Stimulated activated naive B cell treated with anti-CD40 and anti-IgM and Interleukin-4, amounts not matched to agents 10 μg/mL and 1 μg/mL and 100 μg/mL, for 72 hours (primary cell): ENCODE data around the gene FCRL6.

Experiments used
- ATAC-seq, 2 donors: fragments of 150-1000 bp; cut with Tn5 transposase; replicated peaks; 2 replicates each; pipeline ENCODE4 v1.10.0; 2021; ENCODE audit warnings: moderate library complexity in 1 of 2
- DNase-seq: peaks from one replicate; pipeline ENCODE4 v3.0.0; 2021
- H3K27ac Mint-ChIP-seq: one replicate; pipeline ENCODE4 v1.8.0; 2022; ENCODE audit warnings: mild to moderate bottlenecking, mixed read lengths
- H3K27me3 Mint-ChIP-seq, 2 donors: one replicate each; pipeline ENCODE4 v1.8.0; 2022; ENCODE audit warnings: mixed read lengths in 2 of 2
- H3K36me3 Mint-ChIP-seq, 2 donors: one replicate each; pipeline ENCODE4 v1.8.0; 2022; ENCODE audit warnings: mixed read lengths in 2 of 2, mild to moderate bottlenecking in 1 of 2
- H3K4me1 Mint-ChIP-seq, 2 donors: one replicate each; pipeline ENCODE4 v1.8.0; 2022; ENCODE audit warnings: mixed read lengths in 2 of 2, mild to moderate bottlenecking in 1 of 2
- H3K4me3 Mint-ChIP-seq, 2 donors: one replicate each; pipeline ENCODE4 v1.8.0; 2022; ENCODE audit warnings: mild to moderate bottlenecking in 2 of 2, mixed read lengths in 2 of 2, moderate library complexity in 1 of 2
- H3K9me3 Mint-ChIP-seq, 2 donors: one replicate each; pipeline ENCODE4 v1.8.0; 2022; ENCODE audit warnings: mixed read lengths in 2 of 2, mild to moderate bottlenecking in 1 of 2

Gene FCRL6

DNA sequence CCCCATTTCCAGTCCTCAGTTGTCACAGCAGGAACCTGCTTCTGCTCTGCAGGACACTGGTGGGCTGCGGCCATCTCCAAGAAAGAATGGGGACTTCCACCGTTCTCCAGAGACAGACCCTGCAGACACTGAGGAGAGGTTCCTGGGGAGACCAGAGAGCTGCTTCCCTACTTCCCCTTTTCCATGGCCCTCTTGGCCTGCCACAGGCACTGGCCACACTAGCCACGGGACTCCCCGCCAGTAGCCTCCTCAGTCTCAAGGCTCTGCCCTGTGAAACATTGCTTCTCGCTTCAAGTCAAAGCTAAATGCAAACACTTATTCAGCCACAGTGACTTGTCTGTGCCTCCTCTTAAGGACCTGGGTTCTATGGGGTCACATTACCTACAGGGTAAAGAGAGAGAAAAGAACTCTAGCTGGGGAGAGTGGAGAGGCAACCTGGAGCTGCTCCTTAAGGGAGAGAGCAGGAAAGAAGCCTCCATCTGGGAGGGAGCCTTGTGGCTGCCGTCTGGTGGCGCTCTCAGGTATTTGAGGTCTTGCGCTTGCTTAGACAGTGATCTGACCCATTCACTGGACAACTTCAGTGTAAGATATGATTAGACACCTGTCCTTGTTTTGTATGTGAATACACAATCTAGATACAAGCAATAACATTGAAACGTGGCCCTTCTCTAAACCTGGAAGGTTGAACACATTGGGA lies 19.2 kb downstream of the FCRL6 start:
- Mint-ChIP-seq H3K36me3 (no peaks in the 10 kb centered on the region), H3K27ac (no peak overlapping the region), H3K27me3 (peaks cover 28 to 34% of the 10 kb centered on the region in 2 donors), H3K9me3 (no peaks in the 10 kb centered on the region), H3K4me3 (no peak overlapping the region), H3K4me1 (peaks cover 5% of the 10 kb centered on the region in 2 donors)
- DNase-seq (no peak), ATAC-seq (no peak)

DNA sequence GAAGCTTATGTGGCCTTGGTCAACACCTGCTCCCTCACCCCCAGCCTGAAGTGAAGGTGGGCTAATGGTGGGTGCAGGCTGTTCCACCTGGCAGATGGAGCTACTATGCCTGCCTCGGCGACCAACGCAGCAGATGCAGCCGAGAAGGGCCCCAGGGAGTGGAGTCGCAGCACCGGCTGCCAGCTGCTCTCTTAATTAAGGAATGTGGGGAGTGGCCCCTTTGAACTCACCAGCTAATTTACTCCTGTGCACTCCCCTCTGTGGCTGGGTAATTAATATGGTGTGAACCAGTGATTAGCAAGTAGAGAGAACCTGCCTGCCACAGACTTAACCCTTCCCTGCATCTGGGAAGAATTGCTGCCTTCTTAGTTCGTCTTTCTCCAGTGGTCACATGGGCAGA lies 21.2 kb downstream of the FCRL6 start:
- H3K4me1 Mint-ChIP-seq, result peaks cover 10 to 11% of the 10 kb centered on the region in 2 donors
- ATAC-seq (no peak), DNase-seq (no peak)
- no peak overlapping the region for H3K27ac Mint-ChIP-seq
- peaks cover 28 to 34% of the 10 kb centered on the region in 2 donors for H3K27me3 Mint-ChIP-seq
- no peaks in the 10 kb centered on the region for H3K36me3 Mint-ChIP-seq
- H3K4me3 Mint-ChIP-seq, result no peak overlapping the region
- H3K9me3 Mint-ChIP-seq, result no peaks in the 10 kb centered on the region

DNA sequence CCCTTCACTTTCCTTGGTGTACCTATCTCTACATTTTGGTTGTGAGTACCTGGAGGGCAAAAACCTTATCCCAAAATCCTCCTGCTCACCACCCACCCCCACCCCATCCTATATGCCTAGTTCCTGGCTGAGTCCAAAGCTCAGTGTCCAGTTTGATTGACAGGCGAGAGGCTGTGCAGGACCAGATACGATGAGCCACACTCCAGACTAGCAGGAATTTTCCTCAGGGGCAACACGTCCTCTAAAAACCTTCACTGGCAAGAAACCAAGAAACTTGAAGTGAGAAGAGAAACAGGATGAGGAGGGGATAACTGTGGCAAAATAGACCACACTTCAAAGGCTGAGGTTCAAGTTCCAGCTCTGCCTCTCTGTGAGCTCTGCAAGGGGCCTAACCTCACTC lies 23.4 kb downstream of the FCRL6 start:
- H3K4me1 Mint-ChIP-seq, result peaks cover 17 to 21% of the 10 kb centered on the region in 2 donors
- H3K9me3 Mint-ChIP-seq, result no peaks in the 10 kb centered on the region
- H3K4me3 Mint-ChIP-seq, result no peak overlapping the region
- DNase-seq (no peak), ATAC-seq (no peak)
- H3K36me3 Mint-ChIP-seq, result no peaks in the 10 kb centered on the region
- H3K27me3 Mint-ChIP-seq, result peaks cover 23 to 34% of the 10 kb centered on the region in 2 donors
- H3K27ac Mint-ChIP-seq, result no peak overlapping the region

DNA sequence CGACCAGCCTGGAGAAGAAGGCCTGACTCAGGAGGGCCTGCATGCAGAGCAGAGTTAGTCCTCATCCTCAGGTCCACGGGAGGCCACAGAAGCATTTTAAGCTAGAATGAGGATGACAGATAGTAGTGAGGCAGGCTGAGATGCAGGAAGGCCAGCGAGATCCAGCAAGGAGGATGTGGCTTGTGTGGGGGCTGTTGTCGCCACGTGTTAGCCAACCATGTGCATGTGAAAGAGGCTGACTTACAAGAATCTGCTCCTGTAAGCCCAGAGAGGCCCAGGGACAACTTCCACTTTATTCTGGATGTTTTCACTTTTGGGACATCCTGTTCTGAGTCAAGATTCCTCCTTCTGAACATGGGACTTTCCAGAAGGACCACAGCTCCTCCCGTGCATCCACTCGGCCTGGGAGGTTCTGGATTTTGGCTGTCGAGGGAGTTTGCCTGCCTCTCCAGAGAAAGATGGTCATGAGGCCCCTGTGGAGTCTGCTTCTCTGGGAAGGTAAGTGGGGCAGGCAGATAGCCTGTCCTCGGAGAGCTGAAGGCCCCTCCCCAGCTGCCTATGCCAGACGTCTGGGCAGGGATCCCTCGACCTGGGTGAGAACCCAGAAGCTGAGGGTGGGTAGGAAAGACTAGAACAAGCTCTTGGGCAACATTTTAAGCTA lies 24.4 kb downstream of the FCRL6 start, which contains the start of gene SLAMF8:
SLAMF8 (plus strand) TSS at position 433 of the 661 bp plus-strand sequence; CDS start at position 459, 26 bp downstream.
- ATAC-seq (peak; percentile 35 to 43), DNase-seq (no peak)
- no peaks in the 10 kb centered on the region for H3K9me3 Mint-ChIP-seq
- H3K4me3 Mint-ChIP-seq, result no peak within 1 kb of the TSS
- H3K36me3 Mint-ChIP-seq, result no peaks in the 10 kb centered on the region
- peak within 1 kb of the TSS; percentile 33 for H3K27ac Mint-ChIP-seq
- peaks cover 23 to 34% of the 10 kb centered on the region in 2 donors for H3K27me3 Mint-ChIP-seq
- H3K4me1 Mint-ChIP-seq, result peaks cover 17 to 21% of the 10 kb centered on the region in 2 donors

DNA sequence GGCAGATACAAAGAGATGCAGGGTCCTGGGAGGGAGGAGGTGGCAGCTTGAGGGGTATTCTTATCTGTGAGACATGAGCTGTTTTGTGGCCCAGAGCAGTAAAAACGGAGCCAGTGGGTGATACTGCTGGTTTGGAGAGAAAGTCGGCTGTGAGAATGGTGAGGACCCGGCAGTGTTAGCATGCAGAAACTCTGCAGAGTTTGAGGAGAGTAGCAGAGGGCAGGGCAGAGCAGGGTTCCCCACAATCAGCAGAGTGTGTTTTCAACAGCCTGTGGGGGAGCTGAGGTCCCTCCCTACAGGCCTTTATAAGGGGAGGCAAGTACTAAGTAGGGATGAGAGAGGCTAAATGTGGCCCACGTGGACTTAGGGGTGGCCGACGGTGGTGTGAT lies 24.9 kb downstream of the FCRL6 start:
- H3K4me3 Mint-ChIP-seq, result no peak overlapping the region

DNA sequence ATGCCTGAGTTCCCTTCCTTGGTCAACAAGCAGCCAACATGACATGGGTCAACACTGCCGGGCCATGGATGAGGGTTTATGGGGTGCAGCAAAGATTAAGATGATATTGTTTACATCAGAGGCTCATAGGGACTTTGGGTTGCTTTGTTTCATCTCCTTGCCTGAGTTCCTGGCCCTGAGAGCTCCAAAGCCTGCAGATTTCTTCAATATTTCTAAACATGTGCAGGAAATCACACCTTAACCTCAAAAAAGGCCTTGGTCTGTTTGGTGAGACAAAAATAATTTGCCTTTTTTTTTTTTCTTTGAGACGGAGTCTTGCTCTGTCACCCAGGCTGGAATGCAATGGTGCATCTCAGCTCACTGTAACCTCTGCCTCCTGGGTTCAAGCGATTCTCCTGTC lies 25.4 kb downstream of the FCRL6 start:
- no peak overlapping the region for H3K4me3 Mint-ChIP-seq
- H3K4me1 Mint-ChIP-seq, result peaks cover 17 to 21% of the 10 kb centered on the region in 2 donors
- H3K27me3 Mint-ChIP-seq, result peaks cover 20 to 27% of the 10 kb centered on the region in 2 donors
- H3K36me3 Mint-ChIP-seq, result no peaks in the 10 kb centered on the region
- H3K27ac Mint-ChIP-seq, result no peak overlapping the region
- DNase-seq (no peak), ATAC-seq (no peak)
- no peaks in the 10 kb centered on the region for H3K9me3 Mint-ChIP-seq

More for the DNA sequence above, 24.9 kb downstream of the FCRL6 start:
- DNase-seq (no peak), ATAC-seq (no peak)
- no peak overlapping the region for H3K27ac Mint-ChIP-seq
- H3K27me3 Mint-ChIP-seq, result peaks cover 20 to 31% of the 10 kb centered on the region in 2 donors
- no peaks in the 10 kb centered on the region for H3K36me3 Mint-ChIP-seq
- peaks cover 17 to 21% of the 10 kb centered on the region in 2 donors for H3K4me1 Mint-ChIP-seq
- no peaks in the 10 kb centered on the region for H3K9me3 Mint-ChIP-seq

DNA sequence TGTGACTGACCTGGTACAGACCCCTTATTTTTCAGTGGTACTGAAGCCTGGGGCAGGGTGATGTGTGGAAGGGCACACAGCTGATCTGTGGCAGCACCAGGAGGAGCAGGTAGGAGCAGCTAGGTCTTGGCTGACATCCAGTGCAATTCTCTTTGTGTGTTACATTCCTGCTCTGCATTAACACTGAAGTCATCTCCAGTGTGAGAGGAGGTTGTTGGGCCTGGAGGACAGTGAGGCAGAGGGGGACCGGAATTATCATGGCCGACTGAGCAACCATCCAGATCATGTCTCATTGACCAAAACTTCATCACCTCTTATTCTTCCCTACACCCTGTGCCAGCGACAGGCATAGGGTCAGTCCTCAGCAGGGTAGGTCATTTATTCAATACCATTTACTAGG lies 26.0 kb downstream of the FCRL6 start:
- DNase-seq, result no peak
- H3K27me3 Mint-ChIP-seq, result peaks cover 17 to 20% of the 10 kb centered on the region in 2 donors
- no peak for ATAC-seq
- H3K27ac Mint-ChIP-seq, result no peak overlapping the region
- H3K4me3 Mint-ChIP-seq, result no peak overlapping the region
- no peaks in the 10 kb centered on the region for H3K9me3 Mint-ChIP-seq
- H3K36me3 Mint-ChIP-seq, result no peaks in the 10 kb centered on the region
- H3K4me1 Mint-ChIP-seq, result peaks cover 17 to 21% of the 10 kb centered on the region in 2 donors

DNA sequence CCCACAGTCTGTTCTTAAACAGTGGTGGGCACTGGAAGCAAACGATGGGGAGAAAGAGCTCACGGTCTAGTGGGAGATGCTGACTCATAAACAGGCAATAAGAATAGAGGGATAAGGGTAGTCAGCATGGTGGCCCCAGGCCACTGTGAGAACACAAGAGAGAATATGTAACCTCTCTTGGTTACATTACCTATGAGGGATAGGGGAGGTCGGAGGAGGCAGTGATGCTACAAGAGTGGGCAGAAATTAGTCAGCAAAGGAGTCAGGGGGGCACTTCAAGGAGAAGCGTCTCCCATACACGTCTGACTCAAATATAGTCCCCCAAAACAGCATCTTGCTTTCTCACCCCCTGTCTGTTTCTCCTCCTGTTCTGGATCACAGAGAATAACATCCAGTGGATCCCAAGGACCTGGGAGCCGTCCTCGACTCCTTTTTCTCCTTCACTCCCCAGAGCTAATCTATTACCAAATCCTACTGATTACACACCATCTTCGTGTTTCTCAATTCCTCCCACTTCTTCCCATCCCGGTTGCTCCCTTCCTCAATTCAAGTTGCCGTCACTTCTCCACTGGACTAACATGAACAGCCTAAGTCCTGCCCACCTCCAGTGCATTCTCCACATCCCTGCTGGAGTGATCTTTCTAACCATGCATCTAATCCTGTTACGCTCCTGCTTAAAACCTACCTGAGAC lies 26.6 kb downstream of the FCRL6 start:
- ATAC-seq (no peak), DNase-seq (no peak)
- Mint-ChIP-seq H3K36me3 (no peaks in the 10 kb centered on the region), H3K27me3 (peaks cover 12 to 15% of the 10 kb centered on the region in 2 donors), H3K27ac (peak overlapping the region; percentile 10), H3K4me1 (peaks cover 17 to 21% of the 10 kb centered on the region in 2 donors), H3K4me3 (no peak overlapping the region), H3K9me3 (no peaks in the 10 kb centered on the region)

DNA sequence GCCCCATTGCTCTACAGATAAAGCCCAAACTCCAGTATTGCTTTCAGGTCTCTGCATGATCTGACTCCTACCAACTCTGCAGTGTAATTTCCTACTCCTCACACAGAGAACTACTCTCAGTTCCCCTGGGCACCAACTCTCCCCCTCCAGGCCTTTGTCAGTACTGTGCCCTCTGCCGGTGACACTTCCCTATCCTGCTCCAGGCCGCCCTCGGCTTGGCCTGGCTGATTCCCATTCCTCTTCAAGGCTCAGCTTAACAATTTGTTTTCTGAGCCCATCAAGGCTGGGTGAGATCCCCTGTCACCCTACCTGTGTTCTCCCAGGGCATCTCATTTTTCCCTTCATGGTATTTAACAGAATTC lies 27.1 kb downstream of the FCRL6 start:
- peak; percentile 28 for DNase-seq
- peak; percentile 95 to 98 for ATAC-seq
- H3K36me3 Mint-ChIP-seq, result no peaks in the 10 kb centered on the region
- H3K4me1 Mint-ChIP-seq, result peaks cover 17 to 21% of the 10 kb centered on the region in 2 donors
- no peaks in the 10 kb centered on the region for H3K9me3 Mint-ChIP-seq
- H3K27me3 Mint-ChIP-seq, result peaks cover 10 to 12% of the 10 kb centered on the region in 2 donors
- H3K4me3 Mint-ChIP-seq, result no peak overlapping the region
- peak overlapping the region; percentile 10 for H3K27ac Mint-ChIP-seq

DNA sequence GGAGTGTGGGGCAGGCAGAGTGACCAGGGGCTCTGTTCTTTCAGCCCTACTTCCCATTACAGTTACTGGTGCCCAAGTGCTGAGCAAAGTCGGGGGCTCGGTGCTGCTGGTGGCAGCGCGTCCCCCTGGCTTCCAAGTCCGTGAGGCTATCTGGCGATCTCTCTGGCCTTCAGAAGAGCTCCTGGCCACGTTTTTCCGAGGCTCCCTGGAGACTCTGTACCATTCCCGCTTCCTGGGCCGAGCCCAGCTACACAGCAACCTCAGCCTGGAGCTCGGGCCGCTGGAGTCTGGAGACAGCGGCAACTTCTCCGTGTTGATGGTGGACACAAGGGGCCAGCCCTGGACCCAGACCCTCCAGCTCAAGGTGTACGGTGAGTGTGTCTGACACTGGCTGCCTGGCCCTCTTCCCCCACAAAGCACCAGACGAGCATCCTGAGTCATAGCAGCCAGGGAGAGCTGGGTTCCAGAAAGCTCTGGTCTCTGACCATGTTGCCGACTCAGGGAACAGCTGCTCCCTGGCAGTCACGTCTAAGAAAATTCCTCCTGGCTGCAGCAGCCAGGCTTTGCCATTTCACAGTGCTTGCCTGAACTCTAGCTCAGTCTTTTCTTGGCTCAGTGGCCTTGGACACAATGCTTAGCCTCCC lies 27.8 kb downstream of the FCRL6 start:
- no peak overlapping the region for H3K4me3 Mint-ChIP-seq
- peaks cover 17 to 21% of the 10 kb centered on the region in 2 donors for H3K4me1 Mint-ChIP-seq

DNA sequence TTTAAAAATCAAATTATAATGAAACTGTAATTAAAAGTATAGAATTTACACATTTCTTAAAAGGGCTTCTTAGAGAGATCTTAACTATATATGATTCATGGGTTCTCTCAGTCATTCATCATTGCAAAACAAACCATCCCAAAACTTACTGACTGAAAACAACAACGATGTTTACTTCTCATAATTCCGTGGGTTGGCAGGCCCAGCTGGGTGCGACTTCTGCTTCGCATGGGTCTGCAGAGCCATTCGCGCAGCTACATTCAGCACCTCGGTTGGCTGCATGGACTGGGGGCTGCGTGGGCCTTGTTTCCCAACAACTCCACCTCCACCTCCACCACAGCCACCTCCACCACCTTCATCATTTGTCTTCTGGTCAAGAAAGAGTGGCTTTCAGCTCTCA lies 28.6 kb downstream of the FCRL6 start:
- Mint-ChIP-seq H3K27ac (no peak overlapping the region), H3K4me1 (peaks cover 17 to 21% of the 10 kb centered on the region in 2 donors), H3K4me3 (no peak overlapping the region), H3K36me3 (no peaks in the 10 kb centered on the region), H3K9me3 (no peaks in the 10 kb centered on the region), H3K27me3 (peaks cover 0 to 9% of the 10 kb centered on the region in 2 donors)
- no peak for ATAC-seq
- no peak for DNase-seq

More for the DNA sequence above, 27.8 kb downstream of the FCRL6 start:
- no peaks in the 10 kb centered on the region for H3K36me3 Mint-ChIP-seq
- ATAC-seq, result no peak
- no peak for DNase-seq
- H3K27ac Mint-ChIP-seq, result no peak overlapping the region
- H3K27me3 Mint-ChIP-seq, result peaks cover 5 to 9% of the 10 kb centered on the region in 2 donors
- H3K9me3 Mint-ChIP-seq, result no peaks in the 10 kb centered on the region

DNA sequence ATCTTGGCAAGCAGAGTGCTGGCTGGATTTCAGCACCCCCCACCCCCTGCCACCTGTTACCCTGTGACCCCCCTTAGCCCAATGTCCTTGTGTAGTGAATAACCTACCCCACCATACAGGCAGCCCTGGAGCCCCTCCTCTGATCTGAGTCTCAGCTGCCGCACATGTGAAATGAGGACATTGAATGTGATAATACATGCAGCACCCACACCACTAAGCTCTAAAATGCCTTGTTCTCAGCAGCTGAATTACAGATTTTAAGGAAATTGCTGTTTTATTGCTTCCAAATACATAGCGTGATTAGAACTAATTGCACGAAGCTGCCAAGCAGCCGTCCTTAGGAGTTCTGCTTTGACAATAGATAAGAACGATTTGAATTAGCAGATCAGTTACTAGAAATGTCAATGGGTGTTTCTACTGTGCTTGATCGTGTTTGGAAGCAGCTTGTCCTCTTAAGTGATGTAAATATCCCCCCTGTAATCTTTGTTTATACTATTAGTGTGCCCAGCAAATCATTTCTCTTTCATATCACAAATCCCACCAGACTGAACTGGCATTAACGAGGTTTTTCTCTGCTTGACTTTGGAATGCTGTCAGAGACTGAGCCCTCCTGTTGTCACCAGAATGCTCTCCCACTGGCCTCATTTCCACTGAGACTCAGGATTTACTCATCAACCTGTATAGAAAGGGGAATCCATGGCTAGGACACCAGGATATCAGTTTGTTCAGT lies 29.4 kb downstream of the FCRL6 start:
- no peak overlapping the region for H3K27ac Mint-ChIP-seq
- peaks cover 12 to 13% of the 10 kb centered on the region in 2 donors for H3K4me1 Mint-ChIP-seq
- H3K27me3 Mint-ChIP-seq, result peaks cover 0 to 7% of the 10 kb centered on the region in 2 donors
- no peaks in the 10 kb centered on the region for H3K9me3 Mint-ChIP-seq
- ATAC-seq (no peak), DNase-seq (no peak)
- H3K36me3 Mint-ChIP-seq, result no peaks in the 10 kb centered on the region
- no peak overlapping the region for H3K4me3 Mint-ChIP-seq

DNA sequence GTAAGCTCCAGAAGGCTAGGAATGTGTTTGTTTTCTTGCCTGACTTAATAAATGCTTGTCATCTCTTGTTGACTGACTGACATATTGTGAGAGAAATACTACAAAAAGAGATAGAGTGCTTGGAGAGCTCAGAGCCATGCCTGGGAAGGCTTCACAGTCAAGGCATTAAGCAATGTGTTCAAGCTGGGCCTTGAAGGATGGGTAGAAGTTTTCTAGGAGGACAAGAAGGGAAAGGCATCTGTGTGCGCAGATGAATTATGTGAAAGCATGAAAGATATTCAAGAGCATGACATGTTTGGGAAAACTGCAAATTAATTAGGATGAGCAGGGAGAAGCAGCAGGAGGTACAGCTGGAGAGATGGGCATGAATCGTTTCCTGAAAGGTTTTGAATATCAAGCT lies 30.1 kb downstream of the FCRL6 start:
- no peaks in the 10 kb centered on the region for H3K9me3 Mint-ChIP-seq
- ATAC-seq (no peak), DNase-seq (no peak)
- H3K27me3 Mint-ChIP-seq, result peaks cover 0 to 11% of the 10 kb centered on the region in 2 donors
- H3K36me3 Mint-ChIP-seq, result no peaks in the 10 kb centered on the region
- no peak overlapping the region for H3K27ac Mint-ChIP-seq
- H3K4me1 Mint-ChIP-seq, result peaks cover 10% of the 10 kb centered on the region in 2 donors
- H3K4me3 Mint-ChIP-seq, result no peak overlapping the region

DNA sequence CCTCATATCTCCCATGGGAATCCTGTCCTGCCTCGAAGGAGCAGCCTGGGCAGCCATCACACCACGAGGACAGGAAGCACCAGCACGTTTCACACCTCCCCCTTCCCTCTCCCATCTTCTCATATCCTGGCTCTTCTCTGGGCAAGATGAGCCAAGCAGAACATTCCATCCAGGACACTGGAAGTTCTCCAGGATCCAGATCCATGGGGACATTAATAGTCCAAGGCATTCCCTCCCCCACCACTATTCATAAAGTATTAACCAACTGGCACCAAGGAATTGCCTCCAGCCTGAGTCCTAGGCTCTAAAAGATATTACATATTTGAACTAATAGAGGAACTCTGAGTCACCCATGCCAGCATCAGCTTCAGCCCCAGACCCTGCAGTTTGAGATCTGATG lies 33.2 kb downstream of the FCRL6 start:
- Mint-ChIP-seq H3K36me3 (no peaks in the 10 kb centered on the region), H3K27me3 (peaks cover 0 to 11% of the 10 kb centered on the region in 2 donors), H3K4me1 (peaks cover 7 to 8% of the 10 kb centered on the region in 2 donors), H3K9me3 (no peaks in the 10 kb centered on the region), H3K27ac (no peak overlapping the region), H3K4me3 (no peak overlapping the region)
- ATAC-seq (no peak), DNase-seq (no peak)
